UCSD-AML1 (cell line): Measurements from ENCODE around the gene CTXN1.
"Not testable (repeated sequence)": the region's sequence is repeated elsewhere in the genome, so short reads cannot be mapped to it uniquely, and the experiment has no call there.

ENCODE experiments used
- DNase-seq: peaks from one replicate; lab custom pipeline; 2025; ENCODE audit not compliant: unreplicated experiment; lab: John Stamatoyannopoulos, UW

CTXN1 gene

DNA sequence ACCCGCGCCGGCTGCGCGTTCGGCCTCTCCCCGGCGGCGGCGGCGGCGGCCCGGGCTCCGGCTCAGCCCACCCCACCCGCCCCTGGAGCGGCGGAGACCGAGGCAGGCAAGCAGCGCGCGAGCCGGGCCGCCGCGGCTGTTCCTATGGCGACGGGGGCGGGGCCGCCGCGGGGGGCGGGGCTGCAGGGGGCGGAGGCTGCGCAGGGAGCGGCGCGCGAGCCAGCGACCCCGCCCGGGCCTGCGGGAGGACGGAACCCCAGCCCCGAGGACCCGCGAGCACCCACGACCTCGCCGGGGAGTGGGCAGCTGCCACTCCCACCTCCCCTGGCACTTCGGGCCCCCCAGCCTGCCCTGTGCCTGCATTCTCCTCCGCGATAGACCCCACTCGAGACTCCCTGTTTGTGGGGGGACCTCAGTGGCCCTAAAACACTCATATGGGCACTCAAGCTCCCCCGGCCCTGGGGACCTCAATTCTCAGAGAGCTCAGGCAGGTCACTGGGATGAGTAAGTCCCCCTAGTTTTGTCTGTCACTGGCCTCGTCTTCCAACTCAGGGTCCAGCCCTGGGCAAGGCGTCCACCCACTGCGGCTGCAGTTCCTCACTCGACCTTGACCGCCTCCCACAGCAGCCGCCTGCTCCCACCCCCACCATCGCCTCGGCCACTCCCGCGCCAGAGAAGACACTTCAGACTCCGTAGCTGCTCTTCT, at the start of gene CTXN1:
TSS of gene CTXN1 (minus strand) at position 115 of the 706 bp plus-strand sequence. CDS start 597 bp downstream, outside the sequence.
- peak; percentile 58 for DNase-seq

DNA sequence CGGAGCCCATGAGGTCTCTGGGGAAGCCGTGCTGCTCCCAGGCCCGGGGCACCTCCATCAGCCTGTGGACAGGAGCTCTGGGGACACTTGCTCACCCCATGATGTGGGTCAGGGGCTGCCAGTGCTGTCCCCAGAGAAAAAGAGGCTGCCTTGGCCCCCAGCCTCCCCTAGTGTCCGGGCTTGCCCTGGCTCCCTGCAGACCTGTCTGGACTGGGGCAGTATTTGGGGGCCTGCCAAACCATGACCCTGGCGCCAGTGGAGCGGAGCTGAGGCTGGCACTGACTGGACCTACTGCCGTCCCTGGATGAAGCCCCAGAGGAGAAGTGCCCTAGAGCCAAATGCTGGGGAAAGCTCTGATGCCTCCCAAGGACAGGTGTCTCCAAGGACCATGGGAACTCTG, 49.1 kb upstream of the CTXN1 start:
- no peak for DNase-seq

DNA sequence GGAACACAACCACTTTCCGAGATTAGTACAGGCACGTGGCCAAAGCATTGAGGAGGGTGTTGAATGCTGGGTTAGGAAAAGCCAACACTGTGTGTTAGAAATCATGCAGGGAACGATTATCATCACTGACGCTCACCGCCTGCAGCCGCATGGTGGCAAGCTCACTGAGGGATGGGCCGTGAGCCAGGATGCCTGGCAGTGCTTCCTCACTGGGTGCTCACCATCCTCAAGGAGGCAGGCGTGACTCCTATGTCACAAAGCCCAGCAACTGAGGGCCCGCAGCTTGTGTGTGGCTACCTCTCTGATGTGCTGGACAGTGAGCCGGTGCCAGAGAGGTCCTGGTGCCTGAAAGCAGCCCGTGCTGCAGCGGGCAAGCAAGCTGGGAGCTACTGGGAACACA, 47.9 kb upstream of the CTXN1 start:
- DNase-seq = no peak

DNA sequence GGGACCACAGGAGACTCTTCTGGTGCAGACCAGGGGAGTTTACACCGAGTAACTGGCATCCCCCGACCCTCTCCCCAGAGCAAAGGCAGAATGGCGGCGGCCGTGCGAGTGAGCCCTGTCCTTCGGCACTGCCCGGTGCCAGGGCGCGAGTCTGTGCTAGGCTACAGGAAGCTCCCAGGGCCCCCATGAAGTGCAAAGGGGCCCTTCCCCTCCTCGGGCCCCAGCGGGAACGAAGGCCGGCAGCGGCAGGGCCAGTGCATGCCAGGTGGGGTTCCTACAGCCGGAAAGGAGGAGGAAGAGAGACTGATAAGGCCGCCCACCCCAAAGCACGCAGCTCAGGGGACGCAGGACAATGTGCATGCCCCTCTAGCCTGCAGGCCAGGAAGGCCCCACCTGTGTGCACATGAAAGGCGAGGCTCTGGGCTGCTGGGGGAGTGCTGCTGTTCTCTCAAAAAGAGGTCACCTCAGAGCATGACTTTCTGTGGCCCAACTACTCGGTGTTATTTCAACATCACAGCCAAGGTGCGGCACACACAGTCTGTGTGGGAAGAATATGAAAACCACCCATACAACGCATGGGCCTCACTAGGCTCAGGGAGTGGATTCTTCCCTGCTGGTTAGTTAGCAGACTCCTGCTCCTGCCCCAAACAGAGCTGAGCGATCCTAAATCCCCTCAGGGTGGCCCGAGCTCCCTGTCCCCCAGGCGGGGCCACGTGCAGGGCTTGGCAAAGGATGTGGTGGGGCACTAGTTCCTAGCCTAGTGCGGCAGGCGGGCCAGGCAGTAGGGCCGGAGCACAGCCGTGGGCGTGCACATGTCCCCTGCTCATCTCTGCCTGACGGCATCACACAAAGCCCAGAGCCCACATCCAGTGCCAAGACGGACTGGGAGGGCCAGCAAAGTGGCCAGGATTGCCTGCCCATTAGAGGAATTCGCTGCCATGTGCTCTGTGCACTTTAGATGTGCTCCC, 45.9 kb upstream of the CTXN1 start:
- no peak for DNase-seq

DNA sequence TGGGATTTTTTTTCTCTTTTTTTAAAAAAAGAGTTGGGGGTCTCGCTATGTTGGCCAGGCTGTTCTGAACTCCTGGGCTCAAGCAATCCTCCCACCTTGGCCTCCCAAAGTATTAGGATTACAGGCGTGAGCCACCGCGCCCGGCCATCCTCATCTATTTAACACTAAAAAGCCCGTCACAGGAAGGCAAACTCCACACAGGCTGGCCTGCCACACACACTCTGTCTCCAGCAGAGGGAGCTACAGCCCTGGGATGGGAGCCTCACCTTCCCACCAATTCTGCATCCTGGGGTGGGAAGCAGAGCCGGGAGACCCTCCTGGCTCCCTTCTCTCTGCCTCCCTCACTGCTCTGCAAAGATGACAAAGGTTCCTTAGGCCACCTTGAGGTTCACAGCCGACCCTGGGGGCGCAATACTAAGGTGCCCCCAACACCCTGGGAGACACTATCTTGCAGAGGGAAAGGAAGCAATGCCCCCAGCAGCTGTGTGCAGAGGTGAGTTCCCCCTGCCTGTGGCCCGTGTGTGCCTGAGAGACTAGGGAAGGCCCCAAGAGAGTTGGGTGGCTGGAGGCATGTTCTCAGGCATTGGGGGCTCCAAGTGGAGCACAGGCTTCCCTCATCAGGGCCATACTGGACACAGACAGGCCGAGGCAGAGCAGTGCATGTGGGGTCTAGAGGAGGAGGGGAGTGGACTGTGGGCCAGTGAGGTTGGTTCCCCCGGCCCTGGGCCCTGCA, 44.9 kb upstream of the CTXN1 start:
- peak; percentile 26 for DNase-seq

DNA sequence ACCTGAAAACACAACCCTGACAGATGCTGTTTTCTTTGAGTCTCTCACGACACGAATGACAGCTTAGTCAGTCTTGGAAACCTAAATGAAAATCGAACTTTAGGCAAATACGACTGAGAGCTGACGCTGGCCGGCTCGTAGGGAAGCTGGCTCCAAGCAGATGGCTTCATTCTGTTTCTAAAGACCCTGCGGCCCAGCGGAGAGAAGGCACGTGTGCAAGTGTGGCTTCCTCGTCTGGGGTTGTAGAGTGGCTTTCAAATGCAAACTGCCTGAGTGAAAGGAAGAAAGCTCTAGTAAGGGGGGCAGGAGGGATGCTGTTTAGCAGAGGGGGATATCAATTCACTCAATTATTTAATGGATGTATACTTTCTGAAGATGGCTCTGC, 43.6 kb upstream of the CTXN1 start:
- DNase-seq = no peak

DNA sequence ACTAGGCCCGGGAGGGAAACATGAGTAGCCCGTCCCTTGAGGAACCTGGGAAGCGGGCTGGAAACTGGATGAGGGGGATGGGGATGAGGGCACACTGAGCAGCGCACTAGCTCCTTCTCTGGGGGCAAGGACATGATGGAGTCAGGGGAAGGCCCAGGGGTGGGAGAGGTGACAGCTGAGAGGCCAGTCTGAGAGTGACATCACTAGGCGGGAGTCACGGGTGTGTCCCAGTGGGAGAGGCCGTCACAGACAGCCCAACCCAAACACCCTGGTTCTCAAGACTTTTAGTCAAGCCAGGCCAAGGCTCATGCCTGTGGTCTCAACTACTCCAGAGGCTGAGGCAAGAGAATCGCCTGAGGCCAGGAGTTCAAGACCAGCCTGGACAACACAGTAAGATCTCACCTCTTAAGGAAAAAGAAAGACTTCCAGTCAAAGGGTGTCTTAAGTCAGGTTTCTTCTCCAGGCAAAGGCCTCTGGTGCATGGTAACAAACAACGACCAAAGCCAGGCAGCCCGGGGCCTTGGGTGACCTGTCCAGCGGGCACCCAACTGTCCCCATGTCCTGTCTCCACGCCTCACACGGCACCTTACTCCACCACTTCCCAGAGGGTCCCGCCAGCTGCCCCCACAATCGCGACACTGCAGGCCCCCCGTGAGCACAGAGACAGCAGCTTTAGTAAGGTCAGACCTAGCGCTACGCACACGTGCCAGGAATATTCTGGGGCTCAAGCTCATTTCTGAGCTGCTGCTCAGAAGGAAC, 43.0 kb upstream of the CTXN1 start:
- no peak for DNase-seq

DNA sequence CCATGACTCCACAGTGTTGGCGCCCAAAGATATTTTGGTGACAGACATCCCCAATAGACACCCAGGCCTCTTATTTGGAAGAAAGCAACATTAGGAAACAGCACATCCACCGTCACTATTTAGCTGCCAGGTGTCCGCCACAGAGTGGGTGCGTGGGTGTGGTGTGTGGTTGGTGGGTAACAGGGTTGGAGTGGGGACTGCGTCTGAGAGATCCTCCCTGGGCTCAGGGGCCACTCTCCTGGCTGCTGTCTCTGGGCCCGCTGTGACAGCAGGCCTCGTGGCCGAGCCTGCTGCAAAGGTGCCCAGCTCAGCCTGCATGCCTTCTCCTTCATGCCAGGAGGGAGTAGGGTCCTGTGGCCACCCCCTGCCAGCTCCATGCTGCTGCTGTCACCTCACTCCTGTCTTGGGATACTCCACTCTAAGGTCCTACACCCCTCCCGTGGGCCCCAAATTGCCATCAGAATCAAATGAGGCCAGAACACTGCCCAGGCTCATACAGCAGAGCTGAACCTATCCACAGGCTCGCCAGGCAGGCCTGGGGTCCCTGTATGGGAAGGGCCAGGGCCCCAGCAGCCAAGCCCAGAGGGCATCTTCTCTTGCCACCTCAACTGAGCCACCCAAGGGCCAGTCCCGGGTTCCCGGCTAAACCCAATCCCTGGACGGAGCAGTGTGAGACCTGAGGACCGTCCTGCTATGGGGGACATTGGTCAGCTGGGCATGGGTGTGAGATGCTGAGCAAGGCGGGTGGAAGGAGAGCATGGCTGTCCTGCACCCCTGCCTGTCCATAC, 42.3 kb upstream of the CTXN1 start:
- DNase-seq = no peak

DNA sequence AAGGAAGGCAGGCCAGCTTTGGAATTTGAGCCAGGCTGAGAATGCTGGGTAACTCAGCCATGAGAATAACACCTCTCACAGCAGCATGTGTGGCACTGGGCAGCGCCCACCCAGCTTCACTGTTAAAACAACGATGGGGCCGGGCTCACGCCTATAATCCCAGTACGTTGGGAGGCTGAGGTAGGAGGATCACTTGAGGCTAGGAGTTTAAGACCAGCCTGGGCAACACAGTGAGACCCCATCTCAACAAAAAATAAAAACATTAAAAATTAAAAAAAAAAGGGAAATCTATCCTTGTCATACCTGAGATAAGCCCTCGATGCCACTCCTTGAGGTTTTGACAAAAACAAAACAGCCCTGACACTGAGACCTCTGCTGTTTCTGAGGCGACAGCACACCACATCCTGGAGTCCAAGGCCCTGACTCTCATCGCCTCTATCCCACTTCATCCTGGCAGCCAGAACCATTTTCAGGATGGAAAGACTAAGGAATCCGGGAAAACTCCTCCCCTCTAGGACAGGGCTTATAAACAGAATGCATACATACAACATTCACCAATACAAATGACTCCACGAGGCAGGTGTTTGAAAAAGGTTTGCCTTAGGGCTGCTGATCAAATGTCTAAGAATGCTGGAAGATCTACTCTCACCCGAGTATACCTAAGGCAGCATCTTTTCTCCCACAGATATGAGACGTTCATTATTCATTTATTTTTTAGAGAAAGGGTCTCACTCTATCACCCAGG, 40.2 kb upstream of the CTXN1 start:
- DNase-seq = no peak

DNA sequence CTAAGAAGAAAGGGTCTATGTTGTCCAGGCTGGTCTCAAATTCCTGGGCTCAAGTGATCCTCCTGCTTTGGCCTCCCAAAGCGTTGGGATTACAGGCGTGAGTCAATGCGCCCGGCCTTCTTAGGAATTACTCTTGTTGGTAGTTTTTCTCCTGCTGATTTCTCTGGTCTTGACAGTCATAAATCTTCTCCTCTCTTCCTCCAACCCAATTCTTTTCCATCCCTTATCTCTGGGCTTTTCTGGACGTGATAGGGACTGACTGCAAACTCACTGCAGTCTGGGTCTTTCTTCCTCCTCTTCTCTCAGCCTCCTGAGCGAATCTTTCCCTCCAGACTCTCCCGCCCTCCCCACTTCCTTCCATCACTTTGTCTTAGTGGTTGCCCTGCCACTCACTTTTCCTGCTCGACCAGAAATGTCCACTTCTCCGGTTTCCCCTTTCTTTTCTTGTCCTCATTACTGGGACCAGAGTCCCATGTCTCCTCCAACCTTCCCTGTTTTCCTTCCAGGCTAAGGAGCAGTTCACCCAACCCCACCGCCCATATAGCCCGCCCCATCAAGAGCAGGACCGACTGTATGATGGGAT, 39.4 kb upstream of the CTXN1 start:
- no peak for DNase-seq

DNA sequence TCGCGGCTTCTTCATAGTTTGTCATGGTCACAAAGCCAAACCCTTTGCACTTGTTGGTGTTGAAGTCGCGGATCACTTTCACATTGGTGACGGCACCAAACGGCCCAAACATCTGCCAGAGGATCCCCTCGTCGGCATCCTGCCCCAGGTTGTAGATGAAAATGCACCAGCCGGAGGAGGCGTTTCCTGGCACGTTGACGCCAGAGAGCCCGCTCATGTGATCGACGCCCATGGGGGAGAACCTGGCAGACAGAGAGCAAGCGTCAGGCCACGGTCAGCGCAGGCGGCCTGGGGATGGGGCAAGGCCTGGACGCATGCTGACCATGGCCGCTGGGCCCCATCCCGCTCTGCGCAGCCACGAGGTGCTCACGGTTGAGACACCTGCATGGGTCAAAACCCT, 37.6 kb upstream of the CTXN1 start:
- DNase-seq = no peak

DNA sequence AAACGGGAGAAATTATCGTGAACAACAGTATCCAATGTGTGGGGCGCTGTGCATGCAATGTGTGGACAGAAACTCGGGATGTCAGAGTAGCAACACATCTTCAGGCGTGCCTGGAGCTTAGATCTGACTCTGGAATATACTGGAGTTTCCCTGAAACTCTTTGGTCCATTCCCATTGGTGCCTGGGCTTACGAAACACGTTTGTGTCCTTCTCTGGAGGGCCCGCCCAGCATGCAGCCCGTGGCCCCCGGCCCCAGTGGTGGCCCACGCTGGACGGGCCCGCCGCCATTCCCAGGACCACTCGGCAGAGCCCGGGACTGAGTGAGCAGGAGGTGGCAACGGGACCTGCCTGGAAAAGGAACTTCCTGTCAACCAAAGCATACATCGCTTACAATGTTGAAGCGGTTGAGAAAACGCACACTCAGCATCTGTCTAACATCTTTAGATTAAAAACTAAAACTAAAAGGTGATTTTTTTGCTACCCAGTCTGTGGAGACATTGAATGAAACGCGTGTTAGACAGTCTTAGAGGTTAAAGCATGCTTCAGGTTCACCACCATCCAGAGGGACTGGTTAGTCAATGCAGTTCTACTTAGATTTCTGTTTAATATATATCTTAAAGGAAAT, 36.8 kb upstream of the CTXN1 start:
- no peak for DNase-seq

DNA sequence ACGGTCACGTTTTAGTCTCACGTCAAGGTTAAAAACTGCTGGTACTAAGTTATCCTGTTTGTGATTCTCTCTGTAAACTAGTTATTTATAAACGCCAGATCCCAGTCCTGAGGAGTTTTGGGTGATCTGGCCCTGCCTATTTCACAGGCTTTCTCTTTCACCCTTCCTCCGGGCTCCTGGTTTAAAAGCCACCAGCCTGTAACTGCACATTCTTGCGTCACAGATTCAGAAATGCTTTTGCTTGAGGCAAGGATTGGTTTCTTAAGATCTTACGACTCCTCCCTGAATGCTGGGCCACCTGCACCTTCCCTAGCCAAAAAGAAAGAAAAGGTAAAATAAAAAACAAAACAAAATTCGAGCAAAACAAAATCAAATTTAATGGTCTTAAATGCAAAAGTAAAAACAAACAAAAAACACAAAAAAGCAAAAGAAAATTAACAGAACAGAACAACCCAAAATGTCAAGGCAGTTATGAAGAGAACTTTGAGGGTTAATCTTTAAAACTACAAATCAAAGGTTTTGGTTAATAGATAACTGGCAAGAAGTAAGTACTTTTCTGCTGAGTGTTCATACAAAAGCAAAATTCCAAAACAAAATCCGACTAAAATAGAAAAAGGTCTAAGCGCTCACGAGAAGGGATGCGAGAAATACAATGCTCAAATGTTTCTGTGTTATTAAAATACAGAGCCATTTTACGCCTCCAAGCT, 36.1 kb upstream of the CTXN1 start:
- no peak for DNase-seq

DNA sequence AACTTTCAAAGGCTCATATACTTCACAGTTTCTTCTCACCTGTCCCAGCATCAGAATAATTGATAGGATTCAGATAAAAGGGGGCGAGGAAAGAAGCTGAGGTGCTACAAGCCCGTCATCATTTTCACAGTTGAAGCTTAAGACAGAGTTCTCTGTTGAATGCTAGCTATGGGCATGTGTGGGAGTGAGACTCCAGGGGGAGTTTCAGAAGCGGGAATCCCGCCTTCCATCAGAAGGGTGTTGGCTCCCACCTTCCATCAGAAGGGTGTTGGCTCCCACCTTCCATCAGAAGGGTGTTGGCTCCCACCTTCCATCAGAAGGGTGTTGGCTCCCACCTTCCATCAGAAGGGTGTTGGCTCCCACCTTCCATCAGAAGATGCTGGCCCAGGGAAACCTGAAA, 35.1 kb upstream of the CTXN1 start:
- DNase-seq = not testable (repeated sequence)

DNA sequence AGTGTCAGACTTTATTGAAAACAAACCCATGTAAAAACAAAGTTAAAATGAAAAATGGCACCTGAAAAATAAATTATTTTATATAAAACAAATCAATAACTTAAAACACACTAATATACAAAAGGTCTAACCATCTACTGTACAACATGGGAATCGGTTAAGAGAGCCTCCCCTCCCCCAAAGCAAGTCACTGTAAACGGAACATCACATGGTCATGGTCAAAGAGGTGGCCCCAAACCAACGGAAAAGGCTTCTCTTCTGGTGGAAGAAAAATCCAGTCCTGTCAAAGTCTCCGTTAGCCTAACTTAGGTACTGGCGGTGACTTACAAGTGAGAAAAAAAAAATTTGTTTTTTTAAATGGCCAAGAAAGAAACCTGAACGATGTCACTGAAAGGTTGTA, 33.3 kb upstream of the CTXN1 start:
- DNase-seq = no peak

DNA sequence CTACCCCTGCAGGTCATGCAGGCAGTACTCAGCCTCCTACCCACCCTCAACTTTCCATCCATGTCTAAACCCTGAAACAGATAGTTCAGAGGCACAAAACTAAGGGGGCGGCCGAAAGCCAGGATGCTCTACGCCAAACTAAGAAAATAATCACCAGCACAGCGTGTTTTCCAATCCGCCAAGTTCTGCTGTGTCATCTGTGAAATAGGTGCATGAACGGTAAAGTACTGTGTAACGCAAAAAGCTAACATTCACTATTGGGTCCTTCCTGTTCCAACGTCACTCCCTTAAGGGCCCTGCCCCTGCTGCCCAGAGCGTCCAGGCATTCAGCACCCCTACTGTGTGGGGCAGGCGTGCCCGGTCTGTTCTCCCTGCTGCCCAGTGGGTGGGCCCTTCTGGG, 29.8 kb upstream of the CTXN1 start:
- no peak for DNase-seq

DNA sequence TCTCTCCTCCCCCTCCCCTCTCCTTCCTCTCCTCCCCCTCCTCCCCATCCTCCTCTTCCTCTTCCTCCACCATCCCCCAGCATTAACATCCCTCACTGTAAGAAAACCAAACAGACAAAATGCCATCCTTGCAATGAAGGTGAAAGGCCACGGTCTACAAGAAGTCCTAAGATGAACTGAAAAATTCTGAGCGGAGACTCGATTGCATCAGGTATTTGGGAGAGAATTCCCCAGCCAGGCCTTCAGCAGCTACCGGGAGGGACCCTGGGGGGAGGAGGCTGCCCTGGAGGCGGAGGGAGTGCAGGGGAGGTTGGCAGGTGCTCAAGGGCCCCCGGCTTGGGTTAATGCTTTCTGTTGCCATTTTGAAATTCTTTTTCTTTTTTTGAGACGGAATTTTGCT, 27.6 kb upstream of the CTXN1 start:
- DNase-seq = no peak

DNA sequence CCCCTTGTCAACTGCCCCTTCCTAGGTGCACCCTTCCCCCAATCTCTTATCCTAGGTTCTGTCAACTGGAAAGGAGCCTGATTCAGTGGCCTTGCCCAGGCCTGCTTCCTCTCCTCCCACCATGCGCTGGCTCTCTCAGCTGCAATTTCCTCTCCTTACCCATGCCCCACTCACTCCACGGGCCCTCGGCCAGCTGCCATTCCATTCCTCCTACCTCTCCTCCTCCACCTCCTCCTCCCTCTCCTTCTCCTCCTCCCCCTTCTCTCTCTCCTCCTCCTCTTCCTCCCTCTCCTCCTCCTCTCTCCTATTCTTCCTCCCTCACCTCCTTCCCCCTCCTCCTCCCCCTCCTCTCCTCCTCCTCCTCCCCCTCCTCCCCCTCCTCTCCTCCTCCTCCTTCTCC, 27.1 kb upstream of the CTXN1 start:
- peak; percentile 52 for DNase-seq
